HG02840 (cell line): Measurements from ENCODE around the gene PVALB.

Source experiments
- ATAC-seq: cut with Tn5 transposase; IDR thresholded peaks from one replicate; pipeline ENCODE4 v1.9.1; 2021; ENCODE audit warnings: mild to moderate bottlenecking, moderate library complexity, moderate number of reproducible peaks; ENCODE audit not compliant: unreplicated experiment, low FRiP score

PVALB gene

GRCh38 chr22:36815558-36816338, 1.1 kb downstream of the PVALB start:
- ATAC-seq = no peak

GRCh38 chr22:36814801-36815200, 2.0 kb downstream of the PVALB start:
- no peak for ATAC-seq

- no peak for ATAC-seq
Measured at GRCh38 chr22:36811094-36811800, 5.6 kb downstream of the PVALB start.

GRCh38 chr22:36809351-36809750, 7.5 kb downstream of the PVALB start:
- ATAC-seq = no peak

GRCh38 chr22:36808721-36809344, 8.0 kb downstream of the PVALB start:
- ATAC-seq = no peak

GRCh38 chr22:36807627-36808026, 9.2 kb downstream of the PVALB start:
- no peak for ATAC-seq

DNA sequence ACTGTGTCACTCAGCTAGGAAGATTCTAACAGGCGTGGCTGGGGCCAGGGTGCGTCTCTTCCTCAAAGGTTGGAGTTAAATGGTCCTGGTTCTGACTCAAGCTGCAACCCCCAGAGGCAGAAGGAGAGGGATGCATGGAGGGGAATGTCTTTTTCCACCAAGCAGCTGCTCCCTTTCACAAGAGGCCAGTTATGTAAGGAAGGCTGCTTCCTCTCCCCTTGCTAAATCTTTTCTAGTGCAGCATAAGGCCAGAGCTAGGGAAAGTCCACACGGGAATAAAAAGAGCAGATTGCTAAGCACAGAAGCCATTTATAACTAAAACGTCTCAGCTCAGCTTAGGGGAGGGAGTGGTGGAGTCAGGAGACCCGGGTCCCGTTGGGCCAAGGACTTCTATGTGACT, 10.0 kb downstream of the PVALB start:
- ATAC-seq = no peak

GRCh38 chr22:36803358-36803757, 13.5 kb downstream of the PVALB start:
- ATAC-seq = no peak

DNA sequence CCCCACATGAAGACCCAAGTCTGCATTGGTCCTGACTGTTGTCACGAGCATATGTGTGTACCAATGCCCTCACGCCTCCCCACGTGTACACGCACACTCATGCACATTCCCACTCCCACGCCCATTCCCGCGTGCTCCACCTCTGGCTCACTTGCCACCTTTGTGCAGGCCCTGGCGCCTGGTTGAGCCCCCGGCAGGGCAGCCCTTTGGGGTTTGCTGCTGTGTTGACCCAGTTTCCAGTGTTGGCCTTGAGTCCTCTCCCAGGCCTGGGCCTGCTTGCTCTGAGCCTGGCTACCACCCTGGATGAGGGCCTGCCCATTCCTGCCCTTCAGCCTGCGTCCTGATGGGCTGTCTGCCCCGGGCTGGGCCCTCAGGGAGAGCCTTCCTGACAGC, 18.2 kb downstream of the PVALB start:
- no peak for ATAC-seq

GRCh38 chr22:36797911-36798673, 18.7 kb downstream of the PVALB start:
- ATAC-seq = no peak

GRCh38 chr22:36797374-36797773, 19.5 kb downstream of the PVALB start:
- ATAC-seq = no peak

- no peak for ATAC-seq
Measured at GRCh38 chr22:36796552-36797175, 20.2 kb downstream of the PVALB start.

DNA sequence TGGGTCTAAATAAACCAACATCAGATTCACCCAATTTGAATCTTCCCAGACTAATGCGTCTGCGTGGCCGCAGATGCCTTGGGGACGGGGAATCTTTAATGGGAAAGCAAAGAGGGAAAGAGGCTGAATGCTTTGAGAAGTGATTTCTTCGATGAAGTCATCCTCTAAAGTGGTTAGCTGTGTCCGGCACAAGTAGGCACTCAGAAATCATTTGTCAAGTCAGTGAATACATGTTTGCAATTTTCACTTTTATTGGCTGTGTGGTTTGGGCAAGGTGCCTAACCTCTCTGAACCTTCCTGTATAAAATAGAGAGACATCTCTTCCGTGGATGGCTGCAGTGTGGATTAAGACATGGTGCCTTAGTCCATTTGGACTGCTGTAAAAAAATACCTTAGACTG, 21.2 kb downstream of the PVALB start:
- no peak for ATAC-seq

GRCh38 chr22:36790648-36791047, 26.2 kb downstream of the PVALB start:
- ATAC-seq = no peak

DNA sequence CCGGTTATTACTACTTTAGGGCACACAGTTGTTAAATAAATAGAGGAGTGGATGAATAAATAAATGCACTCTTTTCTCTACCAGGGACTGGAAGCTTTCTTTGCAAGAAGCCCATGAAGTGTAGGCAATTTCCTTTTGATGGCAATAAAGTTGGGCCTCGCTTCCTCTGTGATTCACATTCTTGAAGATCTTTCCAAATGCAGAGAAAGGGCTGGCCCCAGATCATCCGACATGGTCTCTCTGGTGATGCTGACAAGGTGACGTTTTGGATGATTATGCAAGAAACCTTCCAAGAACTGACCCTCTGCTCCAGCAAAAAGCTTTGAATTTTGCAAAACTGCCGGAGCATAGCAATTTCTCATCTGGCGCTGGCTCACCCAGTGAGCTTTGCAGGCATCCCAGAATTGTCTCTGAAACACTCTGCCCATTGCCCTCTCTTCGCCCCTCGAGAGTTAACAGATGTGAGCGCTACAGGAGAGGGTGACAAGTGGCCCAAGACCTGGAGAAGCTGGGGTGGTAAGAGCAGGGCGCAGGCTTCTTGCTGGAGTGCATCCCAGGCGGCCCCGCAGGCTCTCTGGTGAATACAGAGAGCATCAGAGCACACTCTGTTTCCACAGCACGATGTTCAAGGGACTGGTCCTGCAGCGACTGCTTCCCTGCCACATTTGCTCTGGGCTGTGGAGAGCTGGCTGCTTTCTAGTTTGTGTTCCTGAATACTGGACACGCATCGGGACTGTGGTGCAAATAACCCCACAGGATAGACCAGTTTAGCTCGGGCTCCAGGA, 29.4 kb downstream of the PVALB start:
- no peak for ATAC-seq

- ATAC-seq = no peak
Measured at GRCh38 chr22:36783743-36784142, 33.1 kb downstream of the PVALB start.

GRCh38 chr22:36781656-36782627, 34.9 kb downstream of the PVALB start:
- ATAC-seq = no peak

DNA sequence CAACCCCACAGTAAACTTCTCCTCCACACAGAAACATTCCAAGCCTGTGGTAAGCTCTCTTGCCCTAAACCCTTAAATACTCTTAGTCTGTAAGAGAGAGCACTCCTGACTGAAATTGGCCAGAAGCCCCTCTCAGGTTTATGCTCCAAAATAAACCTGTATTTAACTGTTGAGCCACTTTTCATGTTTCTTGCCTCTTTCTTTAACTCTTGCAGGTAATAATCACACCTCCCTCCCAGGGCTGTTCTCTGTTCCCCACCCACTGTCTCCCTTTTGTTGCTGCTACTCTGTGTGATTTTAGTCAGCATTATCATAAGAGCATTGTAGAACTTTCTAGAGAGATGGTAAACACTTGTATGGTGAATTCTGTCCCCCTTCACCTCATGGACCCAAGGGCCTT, 38.8 kb downstream of the PVALB start:
- no peak for ATAC-seq

- no peak for ATAC-seq
Measured at GRCh38 chr22:36776722-36777121, 40.1 kb downstream of the PVALB start.
